ENCODE results near the gene SLC16A11. TPM values are rescaled to one million over a fixed set of nuclear protein-coding genes. Genes with fewer than 3 reads are reported as not detected.

Gene SLC16A11
- total and polyA plus RNA-seq, 9 of the 15 experiments (the other 6 are each of a cell fraction or from before 2014, with no cell fraction given): not detected

DNA sequence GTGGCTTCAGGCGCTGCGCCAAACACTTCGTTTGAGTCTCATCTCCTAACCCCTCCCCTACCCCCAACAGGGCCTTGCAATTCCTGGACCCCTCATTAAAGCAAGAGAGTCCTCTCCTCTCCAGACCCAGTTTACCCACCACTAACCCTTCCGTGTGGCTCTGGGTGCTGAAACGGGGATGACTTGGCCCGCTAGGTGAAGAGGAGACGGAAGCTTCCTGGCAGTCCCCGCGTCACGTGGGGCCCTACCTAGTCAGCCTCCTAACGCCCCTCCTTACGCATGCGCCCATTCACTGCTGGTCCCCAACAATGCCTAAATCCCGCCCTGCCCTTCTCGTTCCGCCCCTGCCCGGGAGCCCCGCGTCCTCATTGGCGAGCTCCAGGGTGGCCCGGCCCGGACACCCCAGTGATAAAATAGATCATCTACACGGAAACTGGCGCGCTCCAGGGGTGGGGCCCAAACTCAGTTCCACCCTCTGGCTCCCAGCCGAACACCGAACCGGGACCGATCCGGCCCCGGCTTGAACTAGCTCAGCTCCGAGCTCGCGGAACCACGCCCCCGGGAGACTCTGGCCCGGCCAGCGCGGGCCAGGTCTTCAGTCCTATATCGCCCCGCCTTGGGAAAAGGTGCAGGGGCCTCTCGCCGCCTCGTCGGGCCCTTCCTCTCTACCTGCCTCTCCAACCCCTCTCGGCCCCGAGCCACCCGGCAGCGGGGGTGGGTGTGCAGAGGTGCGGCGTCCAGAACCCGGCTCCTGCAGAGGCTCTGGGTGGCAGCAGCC, 8.1 kb downstream of the SLC16A11 start, which contains the start of gene SLC16A13 (continued):
- TF ChIP-seq, protein P1, sequence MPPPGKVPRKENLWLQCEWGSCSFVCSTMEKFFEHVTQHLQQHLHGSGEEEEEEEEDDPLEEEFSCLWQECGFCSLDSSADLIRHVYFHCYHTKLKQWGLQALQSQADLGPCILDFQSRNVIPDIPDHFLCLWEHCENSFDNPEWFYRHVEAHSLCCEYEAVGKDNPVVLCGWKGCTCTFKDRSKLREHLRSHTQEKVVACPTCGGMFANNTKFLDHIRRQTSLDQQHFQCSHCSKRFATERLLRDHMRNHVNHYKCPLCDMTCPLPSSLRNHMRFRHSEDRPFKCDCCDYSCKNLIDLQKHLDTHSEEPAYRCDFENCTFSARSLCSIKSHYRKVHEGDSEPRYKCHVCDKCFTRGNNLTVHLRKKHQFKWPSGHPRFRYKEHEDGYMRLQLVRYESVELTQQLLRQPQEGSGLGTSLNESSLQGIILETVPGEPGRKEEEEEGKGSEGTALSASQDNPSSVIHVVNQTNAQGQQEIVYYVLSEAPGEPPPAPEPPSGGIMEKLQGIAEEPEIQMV (tag; conservative IDR thresholded peaks at IDR 0.05; ENCODE audit: low read depth): no peak
- TF ChIP-seq FOXK1 (CRISPR knock-in tag; IDR thresholded peaks at IDR 0.05; ENCODE audit: borderline replicate concordance) (no peak), CBFA2T2 (conservative IDR thresholded peaks at IDR 0.05) (peak; percentile 72), ZNF77 (CRISPR knock-in tag; IDR thresholded peaks at IDR 0.05) (no peak), ELK1 (CRISPR knock-in tag; IDR thresholded peaks at IDR 0.05) (no peak), MIER1 (IDR thresholded peaks at IDR 0.05; ENCODE audit: low read depth) (no peak), SLC30A9 (CRISPR knock-in tag; IDR thresholded peaks at IDR 0.05) (no peak), KAT8 (IDR thresholded peaks at IDR 0.05; ENCODE audit: low read depth) (no peak), ZNF780A (CRISPR knock-in tag; IDR thresholded peaks at IDR 0.05) (no peak), TGIF2 (CRISPR knock-in tag; IDR thresholded peaks at IDR 0.05) (no peak), ERF (CRISPR knock-in tag; IDR thresholded peaks at IDR 0.05) (no peak), XRCC5 (IDR thresholded peaks at IDR 0.05; ENCODE audit: low read depth, low read length) (no peak), U2AF1 (optimal IDR thresholded peaks at IDR 0.05; ENCODE audit: low read depth, low read length) (no peak)
- TF ChIP-seq, protein P2, sequence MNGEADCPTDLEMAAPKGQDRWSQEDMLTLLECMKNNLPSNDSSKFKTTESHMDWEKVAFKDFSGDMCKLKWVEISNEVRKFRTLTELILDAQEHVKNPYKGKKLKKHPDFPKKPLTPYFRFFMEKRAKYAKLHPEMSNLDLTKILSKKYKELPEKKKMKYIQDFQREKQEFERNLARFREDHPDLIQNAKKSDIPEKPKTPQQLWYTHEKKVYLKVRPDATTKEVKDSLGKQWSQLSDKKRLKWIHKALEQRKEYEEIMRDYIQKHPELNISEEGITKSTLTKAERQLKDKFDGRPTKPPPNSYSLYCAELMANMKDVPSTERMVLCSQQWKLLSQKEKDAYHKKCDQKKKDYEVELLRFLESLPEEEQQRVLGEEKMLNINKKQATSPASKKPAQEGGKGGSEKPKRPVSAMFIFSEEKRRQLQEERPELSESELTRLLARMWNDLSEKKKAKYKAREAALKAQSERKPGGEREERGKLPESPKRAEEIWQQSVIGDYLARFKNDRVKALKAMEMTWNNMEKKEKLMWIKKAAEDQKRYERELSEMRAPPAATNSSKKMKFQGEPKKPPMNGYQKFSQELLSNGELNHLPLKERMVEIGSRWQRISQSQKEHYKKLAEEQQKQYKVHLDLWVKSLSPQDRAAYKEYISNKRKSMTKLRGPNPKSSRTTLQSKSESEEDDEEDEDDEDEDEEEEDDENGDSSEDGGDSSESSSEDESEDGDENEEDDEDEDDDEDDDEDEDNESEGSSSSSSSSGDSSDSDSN (IDR thresholded peaks at IDR 0.05; ENCODE audit: borderline replicate concordance in 1 of 2, low read depth in 2 of 2, low read length in 2 of 2): 0 out of 4 replicates have a peak, but pooled peaks of 1 of the 2 experiments have one; percentile 29
- TF ChIP-seq, protein P3, sequence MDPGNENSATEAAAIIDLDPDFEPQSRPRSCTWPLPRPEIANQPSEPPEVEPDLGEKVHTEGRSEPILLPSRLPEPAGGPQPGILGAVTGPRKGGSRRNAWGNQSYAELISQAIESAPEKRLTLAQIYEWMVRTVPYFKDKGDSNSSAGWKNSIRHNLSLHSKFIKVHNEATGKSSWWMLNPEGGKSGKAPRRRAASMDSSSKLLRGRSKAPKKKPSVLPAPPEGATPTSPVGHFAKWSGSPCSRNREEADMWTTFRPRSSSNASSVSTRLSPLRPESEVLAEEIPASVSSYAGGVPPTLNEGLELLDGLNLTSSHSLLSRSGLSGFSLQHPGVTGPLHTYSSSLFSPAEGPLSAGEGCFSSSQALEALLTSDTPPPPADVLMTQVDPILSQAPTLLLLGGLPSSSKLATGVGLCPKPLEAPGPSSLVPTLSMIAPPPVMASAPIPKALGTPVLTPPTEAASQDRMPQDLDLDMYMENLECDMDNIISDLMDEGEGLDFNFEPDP (CRISPR knock-in tag; IDR thresholded peaks at IDR 0.05): no peak
- TF ChIP-seq, protein P4, sequence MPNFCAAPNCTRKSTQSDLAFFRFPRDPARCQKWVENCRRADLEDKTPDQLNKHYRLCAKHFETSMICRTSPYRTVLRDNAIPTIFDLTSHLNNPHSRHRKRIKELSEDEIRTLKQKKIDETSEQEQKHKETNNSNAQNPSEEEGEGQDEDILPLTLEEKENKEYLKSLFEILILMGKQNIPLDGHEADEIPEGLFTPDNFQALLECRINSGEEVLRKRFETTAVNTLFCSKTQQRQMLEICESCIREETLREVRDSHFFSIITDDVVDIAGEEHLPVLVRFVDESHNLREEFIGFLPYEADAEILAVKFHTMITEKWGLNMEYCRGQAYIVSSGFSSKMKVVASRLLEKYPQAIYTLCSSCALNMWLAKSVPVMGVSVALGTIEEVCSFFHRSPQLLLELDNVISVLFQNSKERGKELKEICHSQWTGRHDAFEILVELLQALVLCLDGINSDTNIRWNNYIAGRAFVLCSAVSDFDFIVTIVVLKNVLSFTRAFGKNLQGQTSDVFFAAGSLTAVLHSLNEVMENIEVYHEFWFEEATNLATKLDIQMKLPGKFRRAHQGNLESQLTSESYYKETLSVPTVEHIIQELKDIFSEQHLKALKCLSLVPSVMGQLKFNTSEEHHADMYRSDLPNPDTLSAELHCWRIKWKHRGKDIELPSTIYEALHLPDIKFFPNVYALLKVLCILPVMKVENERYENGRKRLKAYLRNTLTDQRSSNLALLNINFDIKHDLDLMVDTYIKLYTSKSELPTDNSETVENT (CRISPR knock-in tag; IDR thresholded peaks at IDR 0.05): no peak
- TF ChIP-seq, protein P5, sequence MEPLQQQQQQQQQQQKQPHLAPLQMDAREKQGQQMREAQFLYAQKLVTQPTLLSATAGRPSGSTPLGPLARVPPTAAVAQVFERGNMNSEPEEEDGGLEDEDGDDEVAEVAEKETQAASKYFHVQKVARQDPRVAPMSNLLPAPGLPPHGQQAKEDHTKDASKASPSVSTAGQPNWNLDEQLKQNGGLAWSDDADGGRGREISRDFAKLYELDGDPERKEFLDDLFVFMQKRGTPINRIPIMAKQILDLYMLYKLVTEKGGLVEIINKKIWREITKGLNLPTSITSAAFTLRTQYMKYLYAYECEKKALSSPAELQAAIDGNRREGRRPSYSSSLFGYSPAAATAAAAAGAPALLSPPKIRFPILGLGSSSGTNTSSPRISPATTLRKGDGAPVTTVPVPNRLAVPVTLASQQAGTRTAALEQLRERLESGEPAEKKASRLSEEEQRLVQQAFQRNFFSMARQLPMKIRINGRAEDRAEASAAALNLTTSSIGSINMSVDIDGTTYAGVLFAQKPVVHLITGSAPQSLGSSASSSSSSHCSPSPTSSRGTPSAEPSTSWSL (CRISPR knock-in tag; IDR thresholded peaks at IDR 0.05; ENCODE audit: borderline replicate concordance): no peak
